MCF 10A (cell line): Measurements from ENCODE around the gene PCMTD2. TPM values are rescaled to one million over a fixed set of nuclear protein-coding genes. Genes with fewer than 3 reads are reported as not detected.

ENCODE experiments used
- BruUV-seq: library from RNA; stranded (reverse); fragments of 400-500 nt; replicated peaks from 2 replicates; lab custom pipeline; 2021; lab: Mats Ljungman, UMichigan
- CTCF ChIA-PET: fragments of 300-600 bp; sonication (Branson Sonifier 250); formaldehyde crosslinking; extraction: SDS; loops from one replicate; lab custom pipeline; 2021; ENCODE audit warnings: antibody characterized with exemption, inconsistent platforms; lab: Yijun Ruan, JAX
- POLR2A ChIA-PET: fragments of 300-600, 350-650 bp; sonication (Branson Sonifier 250); formaldehyde crosslinking; extraction: SDS; loops from one replicate; lab custom pipeline; 2020; ENCODE audit warnings: antibody characterized with exemption, inconsistent platforms; lab: Yijun Ruan, JAX
- DNase-seq: peaks from one replicate; pipeline ENCODE4 v3.0.0-alpha.2; 2018; ENCODE audit not compliant: unreplicated experiment
- H3K27ac Mint-ChIP-seq: one replicate; pipeline ENCODE4 v1.8.0; 2022; ENCODE audit warnings: mild to moderate bottlenecking, low read depth, mixed read lengths; ENCODE audit not compliant: unreplicated experiment
- H3K27me3 Mint-ChIP-seq: one replicate; pipeline ENCODE4 v1.8.0; 2022; ENCODE audit warnings: mixed read lengths; ENCODE audit not compliant: insufficient read depth, unreplicated experiment
- H3K36me3 Mint-ChIP-seq: one replicate; pipeline ENCODE4 v1.8.0; 2022; ENCODE audit warnings: mild to moderate bottlenecking, moderate library complexity, mixed read lengths; ENCODE audit not compliant: insufficient read depth, unreplicated experiment
- H3K4me1 Mint-ChIP-seq: one replicate; pipeline ENCODE4 v1.8.0; 2022; ENCODE audit warnings: mixed read lengths; ENCODE audit not compliant: insufficient read depth, unreplicated experiment
- H3K4me3 Mint-ChIP-seq: one replicate; pipeline ENCODE4 v1.8.0; 2022; ENCODE audit warnings: mild to moderate bottlenecking, moderate library complexity, mixed read lengths; ENCODE audit not compliant: unreplicated experiment
- H3K9me3 Mint-ChIP-seq: one replicate; pipeline ENCODE4 v1.8.0; 2022; ENCODE audit warnings: mixed read lengths; ENCODE audit not compliant: unreplicated experiment
- CTCF ChIP-seq: fragments of 200-600 bp; IDR thresholded peaks from one replicate; pipeline ENCODE4 v1.8.0; 2022; ENCODE audit warnings: antibody characterized with exemption, mild to moderate bottlenecking; ENCODE audit not compliant: unreplicated experiment
- intact Hi-C: fragments of 100-400 bp; cut with micrococcal nuclease; formaldehyde crosslinking; loops from 2 replicates; pipeline ENCODE4 v1.14.1; 2022
- total RNA-seq: library from RNA; stranded (reverse); gene quantifications from 2 replicates; pipeline ENCODE4 v1.2.3, GENCODE V29; 2022

PCMTD2 gene
- total RNA-seq, 1 experiment from 2014 or later, result 39.4 TPM

GRCh38 chr20:64247307-64247618, 8.3 kb upstream of the PCMTD2 start:
- Mint-ChIP-seq H3K9me3 (no peaks in the 10 kb centered on the region), H3K4me1 (no peaks in the 10 kb centered on the region), H3K27me3 (peaks cover 84% of the 10 kb centered on the region), H3K4me3 (no peak overlapping the region), H3K27ac (no peak overlapping the region), H3K36me3 (no peaks in the 10 kb centered on the region)
- BruUV-seq, result no TSS peak
- CTCF ChIA-PET, result interaction anchor here (0.6 kb wide), 1 partner anchor 751 kb away, joined by 3 read pairs; no protein-coding TSS in a partner anchor
- DNase-seq, result no peak
- POLR2A ChIA-PET, result interaction anchor here (1.9 kb wide), 1 partner anchor 9 kb away, joined by 11 read pairs; the partner anchor contains the start of gene PCMTD2
- intact Hi-C loops, result no loop called here
- TF ChIP-seq CTCF, result no peak

GRCh38 chr20:64247970-64248841, 7.3 kb upstream of the PCMTD2 start:
- no peak for TF ChIP-seq CTCF
- no peak for DNase-seq
- BruUV-seq, result no TSS peak
- intact Hi-C loops, result no loop called here
- H3K4me3 Mint-ChIP-seq, result no peak overlapping the region
- no peaks in the 10 kb centered on the region for H3K36me3 Mint-ChIP-seq
- H3K27me3 Mint-ChIP-seq, result peaks cover 74% of the 10 kb centered on the region
- H3K9me3 Mint-ChIP-seq, result no peaks in the 10 kb centered on the region
- no peak overlapping the region for H3K27ac Mint-ChIP-seq
- ChIA-PET POLR2A (no interaction called here), CTCF (no interaction called here)
- H3K4me1 Mint-ChIP-seq, result no peaks in the 10 kb centered on the region

GRCh38 chr20:64250027-64250426, 5.5 kb upstream of the PCMTD2 start:
- Mint-ChIP-seq H3K4me3 (no peak overlapping the region), H3K27me3 (peaks cover 56% of the 10 kb centered on the region), H3K4me1 (peaks cover 7% of the 10 kb centered on the region), H3K27ac (no peak overlapping the region), H3K9me3 (no peaks in the 10 kb centered on the region), H3K36me3 (peaks cover 6% of the 10 kb centered on the region)
- CTCF ChIA-PET, result interaction anchor here (0.6 to 0.7 kb wide), 3 partner anchors 12 to 241 kb away, joined by 3 to 5 read pairs (median 3); no protein-coding TSS in a partner anchor
- TF ChIP-seq CTCF, result no peak
- intact Hi-C loops, result no loop called here
- POLR2A ChIA-PET, result interaction anchor here (0.7 kb wide), 1 partner anchor 28 kb away, joined by 4 read pairs; no protein-coding TSS in a partner anchor
- no TSS peak for BruUV-seq
- no peak for DNase-seq

- no TSS peak for BruUV-seq
- CTCF ChIA-PET, result interaction anchor here (1.6 kb wide), 1 partner anchor 32 kb away, joined by 6 read pairs; no protein-coding TSS in a partner anchor
- H3K4me1 Mint-ChIP-seq, result peaks cover 16% of the 10 kb centered on the region
- no peak for DNase-seq
- H3K4me3 Mint-ChIP-seq, result no peak overlapping the region
- peaks cover 15% of the 10 kb centered on the region for H3K36me3 Mint-ChIP-seq
- no peak overlapping the region for H3K27ac Mint-ChIP-seq
- peaks cover 32% of the 10 kb centered on the region for H3K27me3 Mint-ChIP-seq
- no peaks in the 10 kb centered on the region for H3K9me3 Mint-ChIP-seq
- TF ChIP-seq CTCF, result no peak
- intact Hi-C loops, result no loop called here
- POLR2A ChIA-PET, result interaction anchor here (0.9 to 1.2 kb wide), 2 partner anchors 12 to 19 kb away, joined by 3 to 4 read pairs; no protein-coding TSS in a partner anchor
Measured at GRCh38 chr20:64253000-64253383, 2.6 kb upstream of the PCMTD2 start.
